ENCODE data around the gene VPS35.
"Not testable (repeated sequence)": the region's sequence is repeated elsewhere in the genome, so short reads cannot be mapped to it uniquely, and the experiment has no call there.

VPS35 gene

DNA sequence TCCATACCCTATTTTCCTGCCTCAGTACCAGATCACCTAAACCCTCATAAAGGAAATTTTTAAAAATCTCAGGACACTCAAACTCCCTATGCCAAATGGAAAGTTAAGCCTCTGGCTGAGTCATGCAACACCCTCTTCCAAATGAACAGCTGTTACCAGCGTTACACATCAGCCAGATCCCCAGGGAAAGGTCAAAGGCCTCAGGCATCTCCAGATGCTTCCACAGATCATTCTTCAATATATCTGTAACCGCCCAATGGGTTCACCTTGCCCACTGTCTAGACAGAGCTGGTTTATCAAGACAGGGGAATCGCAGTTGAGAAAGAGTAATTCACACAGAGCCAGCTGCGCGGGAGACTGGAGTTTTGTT is 38.7 kb downstream of the VPS35 start:
- peak; percentile 38 for DNase-seq

DNA sequence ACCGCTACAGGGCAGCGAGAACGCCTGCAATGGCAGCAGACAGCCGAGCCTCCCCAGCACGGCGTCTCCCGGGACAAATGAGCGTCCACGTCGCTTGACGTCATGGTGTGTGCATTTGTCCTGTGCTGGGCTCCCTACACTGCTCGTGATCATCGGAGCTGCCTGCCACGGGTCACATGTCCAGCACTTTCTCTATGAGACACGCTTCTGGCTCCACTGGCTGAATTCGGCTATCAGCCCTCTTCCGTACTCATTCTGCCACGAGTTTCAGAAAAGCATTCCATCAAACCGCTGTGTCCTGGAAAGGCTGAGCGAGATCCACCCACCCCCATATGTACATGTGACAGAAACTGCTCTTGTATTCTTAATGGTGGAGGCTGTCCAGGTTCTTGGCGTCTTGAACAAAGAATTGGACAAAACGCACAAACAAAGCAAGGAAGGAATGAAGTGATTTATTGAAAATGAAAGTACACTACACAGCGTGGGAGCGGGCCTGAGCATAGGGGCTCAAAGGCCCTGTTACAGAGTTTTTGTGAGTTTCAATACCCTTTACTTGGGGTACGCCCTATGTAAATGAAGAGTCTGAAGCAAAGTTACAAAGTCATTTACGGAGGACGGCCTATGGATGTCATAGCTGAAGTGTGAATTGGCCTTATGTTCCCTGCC is 39.3 kb downstream of the VPS35 start:
- DNase-seq = no peak

GRCh38 chr16:46648656-46649055 is 40.3 kb downstream of the VPS35 start:
- no peak for DNase-seq

GRCh38 chr16:46638947-46639925 is 49.7 kb downstream of the VPS35 start:
- DNase-seq = no peak

DNA sequence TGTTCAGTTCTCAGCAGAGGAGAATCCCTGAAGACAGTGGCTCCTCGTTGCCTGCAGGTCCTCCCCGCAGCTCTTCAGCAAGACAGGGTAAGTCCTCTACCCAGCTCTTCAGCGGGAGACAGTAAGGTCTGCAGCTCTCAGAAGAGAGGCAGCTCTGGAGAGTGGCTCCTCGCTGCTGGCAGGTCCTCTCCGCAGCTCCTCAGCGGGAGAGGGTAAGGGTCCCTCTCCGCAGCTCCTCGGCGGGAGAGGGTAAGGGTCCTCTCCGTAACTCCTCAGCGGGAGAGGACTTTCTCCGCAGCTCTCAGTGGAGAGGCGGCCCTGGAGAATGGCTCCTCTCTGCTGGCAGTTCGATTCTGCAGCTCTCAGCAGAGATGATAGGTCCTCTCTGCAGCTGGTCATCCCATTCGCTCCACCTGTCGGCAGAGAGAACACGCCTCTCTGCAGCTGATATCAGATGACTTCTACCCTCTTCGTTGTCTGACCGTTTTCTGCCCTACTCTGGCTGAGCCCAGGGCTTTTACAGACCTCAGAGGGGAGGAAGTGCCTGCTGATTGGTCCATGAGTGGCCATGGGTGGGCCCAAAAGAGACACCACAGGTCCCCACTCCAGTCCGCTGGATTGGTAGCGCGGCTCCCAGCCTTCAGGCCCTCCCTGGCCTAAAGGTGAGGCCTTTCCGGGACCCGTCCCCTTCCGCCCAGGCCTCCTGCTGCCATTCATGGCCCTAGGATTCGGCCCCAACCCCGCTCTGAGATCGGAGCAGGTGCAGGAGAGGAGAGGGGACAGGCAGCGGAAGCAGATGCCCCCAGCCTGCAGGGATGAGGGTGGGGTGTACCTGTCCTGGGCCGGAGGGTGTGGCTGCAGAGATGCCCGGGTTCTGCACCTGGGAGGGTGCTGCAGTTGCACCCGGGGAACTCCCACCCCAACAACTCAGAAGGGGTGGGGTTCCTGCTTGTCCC is 55.9 kb downstream of the VPS35 start:
- peak; percentile 17 for DNase-seq

- DNase-seq = peak; percentile 54
Measured at GRCh38 chr16:46629331-46630219, 59.4 kb downstream of the VPS35 start.

GRCh38 chr16:46627746-46628145 is 61.2 kb downstream of the VPS35 start:
- DNase-seq = no peak

DNA sequence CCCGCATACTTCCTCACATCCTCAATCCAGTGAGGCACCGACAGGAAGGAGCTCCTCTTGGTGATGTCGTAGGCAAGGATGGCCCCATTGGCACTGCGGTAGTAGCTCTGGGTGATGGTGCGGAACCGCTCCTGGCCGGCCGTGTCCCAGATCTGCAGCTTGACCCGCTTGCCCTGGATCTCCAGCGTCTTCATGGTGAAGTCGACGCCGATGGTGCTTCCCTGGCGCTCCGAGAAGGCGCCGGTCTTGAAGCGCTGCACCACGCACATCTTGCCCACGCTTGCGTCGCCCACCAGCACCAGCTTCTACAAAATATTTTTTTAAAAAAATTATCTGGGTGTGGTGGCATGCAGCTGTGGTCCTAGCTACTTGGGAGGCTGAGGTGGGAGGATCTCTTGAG is 62.3 kb downstream of the VPS35 start:
- not testable (repeated sequence) for DNase-seq

GRCh38 chr16:46624862-46625261 is 64.1 kb downstream of the VPS35 start:
- DNase-seq = not testable (repeated sequence)

DNA sequence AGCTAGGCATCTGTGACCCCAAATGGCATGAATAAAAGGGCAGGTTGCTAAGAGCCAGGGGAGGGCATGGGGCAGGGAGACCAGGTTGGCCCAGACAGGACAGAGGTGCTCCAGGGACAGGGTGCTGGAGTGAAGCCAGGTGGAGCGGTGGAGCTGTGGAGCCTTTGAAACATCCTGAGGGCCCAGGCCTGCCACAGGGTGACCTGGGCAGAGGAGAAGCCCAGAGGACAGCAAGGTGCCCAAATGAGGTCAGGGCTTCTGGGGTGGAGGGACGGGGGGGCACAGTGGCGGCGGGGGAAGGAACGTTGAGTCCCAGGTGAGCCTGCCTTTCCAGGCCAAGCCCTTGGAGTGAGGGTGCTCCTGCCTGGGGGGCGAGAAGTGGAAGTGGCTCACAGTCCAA is 65.3 kb downstream of the VPS35 start:
- not testable (repeated sequence) for DNase-seq

- not testable (repeated sequence) for DNase-seq
Measured at GRCh38 chr16:46623246-46623645, 65.7 kb downstream of the VPS35 start.

GRCh38 chr16:46621934-46622676 is 66.9 kb downstream of the VPS35 start:
- no peak for DNase-seq

DNA sequence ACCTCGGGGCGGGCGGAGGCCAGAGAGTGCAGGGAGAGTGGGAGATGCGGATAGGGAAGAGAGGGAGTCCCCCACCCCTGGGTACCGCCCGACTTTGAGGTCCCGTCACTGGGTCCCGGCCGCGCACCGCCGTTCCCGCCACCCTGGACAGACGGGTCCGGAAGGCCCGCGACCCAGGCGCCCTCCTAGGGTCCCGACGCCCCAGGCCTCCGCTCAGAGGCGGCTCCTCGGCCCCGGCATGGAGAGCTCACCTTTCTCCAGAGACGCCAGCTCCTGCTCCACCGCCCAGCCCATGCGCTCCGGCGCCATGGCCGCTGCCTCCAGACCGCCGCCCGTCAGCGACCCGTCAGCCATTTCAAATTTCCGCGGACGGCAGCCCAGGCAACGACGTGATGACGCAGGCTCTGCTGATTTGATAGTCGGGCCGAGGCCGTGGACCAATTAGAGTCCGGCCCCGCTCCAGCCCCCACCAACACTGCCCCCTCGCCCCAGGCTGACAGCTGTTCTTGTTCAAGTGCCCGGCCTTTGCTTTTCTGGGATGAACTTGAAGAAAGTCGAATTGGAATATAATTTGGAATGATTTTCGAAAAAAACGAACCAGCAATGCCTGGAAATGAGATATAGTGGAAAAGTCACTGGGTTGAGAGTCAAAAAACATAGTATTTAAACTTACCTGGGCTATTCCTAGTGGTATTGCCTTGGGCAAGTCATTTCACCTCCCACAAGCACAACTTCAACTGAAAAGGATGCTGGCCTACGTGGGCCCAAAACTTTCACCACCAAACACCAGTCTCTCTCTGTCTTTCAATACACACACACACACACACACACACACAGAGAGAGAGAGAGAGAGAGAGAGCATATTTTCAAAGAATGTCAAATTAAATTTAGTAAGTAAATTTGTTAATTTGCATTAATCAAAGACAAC is 67.7 kb downstream of the VPS35 start, which contains the start of gene SHCBP1:
Gene SHCBP1 (minus strand): TSS at position 374 of the 928 bp plus-strand sequence. CDS start 20 bp downstream, at position 354.
- peak; percentile 93 for DNase-seq

GRCh38 chr16:46620266-46621005 is 68.5 kb downstream of the VPS35 start:
- DNase-seq = no peak

DNA sequence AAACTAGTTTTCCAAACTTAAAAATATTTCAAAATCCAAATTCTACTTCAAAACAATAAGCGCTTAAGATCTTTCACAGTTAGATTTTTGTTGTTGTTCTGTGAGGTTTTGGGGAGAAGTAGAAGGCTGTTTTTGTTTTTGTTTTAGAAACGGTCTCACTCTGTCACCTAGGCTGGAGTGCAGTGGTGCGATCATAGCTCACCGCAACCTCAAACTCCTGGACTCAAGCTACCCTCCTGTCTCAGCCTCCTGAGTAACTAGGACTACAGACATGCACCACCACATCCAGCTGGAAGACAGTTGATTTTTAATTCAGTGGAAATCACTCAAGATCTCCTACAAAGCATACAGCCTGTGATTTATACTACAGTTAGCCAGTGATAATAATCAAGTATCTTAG is 70.5 kb downstream of the VPS35 start:
- DNase-seq = no peak

DNA sequence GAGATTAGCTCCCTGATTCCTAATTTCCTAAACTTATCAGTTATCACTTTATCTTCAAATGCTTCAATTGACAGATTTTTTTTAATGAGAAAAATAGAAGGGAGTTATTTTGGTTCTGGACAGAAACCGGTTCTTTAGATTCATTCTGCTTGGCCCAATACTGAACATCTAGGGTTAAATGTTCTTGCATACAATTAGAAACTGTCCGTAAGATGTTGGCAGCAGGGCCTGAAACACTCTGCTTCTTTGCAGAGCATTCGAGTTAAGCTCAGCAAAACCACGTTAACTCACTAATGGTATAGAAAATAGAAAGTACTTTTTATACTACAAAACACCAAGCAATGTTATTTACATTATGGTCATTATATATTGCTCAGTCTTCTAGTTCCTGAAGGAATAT is 75.0 kb downstream of the VPS35 start:
- no peak for DNase-seq

GRCh38 chr16:46613352-46613751 is 75.6 kb downstream of the VPS35 start:
- peak; percentile 79 for DNase-seq

- no peak for DNase-seq
Measured at GRCh38 chr16:46612121-46612520, 76.9 kb downstream of the VPS35 start.

- peak; percentile 20 for DNase-seq
Measured at GRCh38 chr16:46607529-46607928, 81.4 kb downstream of the VPS35 start.

Data from NCI-H82 (cell line).